ENCODE results near the gene FHAD1. TPM values are rescaled to one million over a fixed set of nuclear protein-coding genes. Genes with fewer than 3 reads are reported as not detected.

FHAD1 gene
- total and polyA plus RNA-seq, 2 donors (not counting 3 experiments of a cell fraction or from before 2014, with no cell fraction given), result 0.04 to 0.69 TPM

DNA sequence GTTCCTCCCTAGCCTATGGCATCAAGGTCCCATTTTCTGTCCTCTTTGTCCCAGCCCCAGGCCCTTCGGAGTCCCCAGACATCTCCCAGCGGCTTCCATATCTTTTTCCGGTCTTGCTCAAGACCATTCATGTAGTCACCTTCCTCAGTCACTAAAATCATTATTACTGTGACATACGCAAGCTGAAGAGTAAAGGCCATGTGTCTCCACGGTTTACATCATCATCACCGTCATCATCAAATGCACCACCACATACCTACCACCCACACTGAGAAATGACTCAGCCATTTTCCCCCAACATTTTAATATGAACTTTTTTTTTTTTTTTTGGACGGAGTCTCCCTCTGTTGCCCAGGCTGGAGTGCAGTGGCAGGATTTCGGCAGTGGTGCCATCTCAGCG is 43.4 kb downstream of the FHAD1 start:
- POLR2A ChIA-PET, result no interaction called here
- no peak for FAIRE-seq

More for the DNA sequence above, 43.4 kb downstream of the FHAD1 start:
- Histone ChIP-seq H3K9me3 (replicated peaks; ENCODE audit: control insufficient read depth, insufficient read depth, low read length) (no peaks in the 10 kb centered on the region), H3K36me3 (ENCODE audit: control insufficient read depth in 2 of 2, extremely low read depth in 1 of 2, insufficient read depth in 2 of 2, low read length in 2 of 2) (no peaks in the 10 kb centered on the region), H3K9ac (replicated peaks; ENCODE audit: extremely low read depth, insufficient read depth, low read length) (no peak overlapping the region), H2AFZ (ENCODE audit: low read depth, low read length) (no peak overlapping the region), H3K4me3 (replicated peaks in 1 of 3; ENCODE audit: insufficient read depth in 1 of 3, low read depth in 1 of 3, low read length in 3 of 3) (no peak overlapping the region), H3K9me1 (replicated peaks; ENCODE audit: control insufficient read depth, extremely low read depth, insufficient read depth, low read length) (no peaks in the 10 kb centered on the region), H3K79me2 (ENCODE audit: control insufficient read depth, insufficient read depth, low read length) (no peaks in the 10 kb centered on the region), H3K27me3 (ENCODE audit: control insufficient read depth in 2 of 2, insufficient read depth in 2 of 2, low read length in 2 of 2) (no peaks in the 10 kb centered on the region), H4K20me1 (replicated peaks; ENCODE audit: control insufficient read depth, extremely low read depth, insufficient read depth, low read length) (no peaks in the 10 kb centered on the region), H3K4me1 (ENCODE audit: control insufficient read depth, extremely low read depth, insufficient read depth, low read length) (no peaks in the 10 kb centered on the region), H3K27ac (ENCODE audit: insufficient read depth, low read depth, low read length) (no peak overlapping the region), H3K4me2 (ENCODE audit: insufficient read depth, low read length) (no peak overlapping the region)
- TF ChIP-seq, protein P1, sequence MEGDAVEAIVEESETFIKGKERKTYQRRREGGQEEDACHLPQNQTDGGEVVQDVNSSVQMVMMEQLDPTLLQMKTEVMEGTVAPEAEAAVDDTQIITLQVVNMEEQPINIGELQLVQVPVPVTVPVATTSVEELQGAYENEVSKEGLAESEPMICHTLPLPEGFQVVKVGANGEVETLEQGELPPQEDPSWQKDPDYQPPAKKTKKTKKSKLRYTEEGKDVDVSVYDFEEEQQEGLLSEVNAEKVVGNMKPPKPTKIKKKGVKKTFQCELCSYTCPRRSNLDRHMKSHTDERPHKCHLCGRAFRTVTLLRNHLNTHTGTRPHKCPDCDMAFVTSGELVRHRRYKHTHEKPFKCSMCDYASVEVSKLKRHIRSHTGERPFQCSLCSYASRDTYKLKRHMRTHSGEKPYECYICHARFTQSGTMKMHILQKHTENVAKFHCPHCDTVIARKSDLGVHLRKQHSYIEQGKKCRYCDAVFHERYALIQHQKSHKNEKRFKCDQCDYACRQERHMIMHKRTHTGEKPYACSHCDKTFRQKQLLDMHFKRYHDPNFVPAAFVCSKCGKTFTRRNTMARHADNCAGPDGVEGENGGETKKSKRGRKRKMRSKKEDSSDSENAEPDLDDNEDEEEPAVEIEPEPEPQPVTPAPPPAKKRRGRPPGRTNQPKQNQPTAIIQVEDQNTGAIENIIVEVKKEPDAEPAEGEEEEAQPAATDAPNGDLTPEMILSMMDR (IDR thresholded peaks at IDR 0.05; ENCODE audit: extremely low read depth in 1 of 2, insufficient read depth in 1 of 2, low read depth in 1 of 2, low read length in 2 of 2), result no peak
- TF ChIP-seq GATA2 (IDR thresholded peaks at IDR 0.05; ENCODE audit: insufficient read depth, insufficient read length, low read depth, low read length), result no peak
- TF ChIP-seq POLR2AphosphoS5 (IDR thresholded peaks at IDR 0.05; ENCODE audit: insufficient read depth, low read depth, low read length), result no peak
- TF ChIP-seq EZH2 (IDR thresholded peaks at IDR 0.05; ENCODE audit: borderline replicate concordance, low read depth, low read length, severe bottlenecking), result no peak
- TF ChIP-seq FOS (IDR thresholded peaks at IDR 0.05; ENCODE audit: borderline replicate concordance, insufficient read depth, low read length), result no peak
- no peak for TF ChIP-seq MYC (IDR thresholded peaks at IDR 0.05; ENCODE audit: low read depth, low read length)
- TF ChIP-seq, protein P2, sequence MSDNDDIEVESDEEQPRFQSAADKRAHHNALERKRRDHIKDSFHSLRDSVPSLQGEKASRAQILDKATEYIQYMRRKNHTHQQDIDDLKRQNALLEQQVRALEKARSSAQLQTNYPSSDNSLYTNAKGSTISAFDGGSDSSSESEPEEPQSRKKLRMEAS (IDR thresholded peaks at IDR 0.05; ENCODE audit: insufficient read depth, insufficient read length), result no peak
- no peak for TF ChIP-seq JUN (IDR thresholded peaks at IDR 0.05; ENCODE audit: borderline replicate concordance, insufficient read depth, insufficient read length, low read depth)
- DNase-seq (ENCODE audit: low read depth, low spot score), result no peak
- CTCF ChIA-PET, result interaction anchor here (0.7 to 2.5 kb wide), 2 partner anchors 33 to 162 kb away, joined by 3 to 5 read pairs; no protein-coding TSS in a partner anchor
- BruUV-seq (replicated peaks), result no TSS peak
- dilution Hi-C loops (cut with MboI; ENCODE audit: extremely low pct_ligation_motif_present, low sequenced_read_pairs) (no loop called here), intact Hi-C loops (cut with micrococcal nuclease) (no loop called here)

Data from endothelial cell of umbilical vein (primary cell).